ENCODE data around the gene CDC25C. TPM values are rescaled to one million over a fixed set of nuclear protein-coding genes. Genes with fewer than 3 reads are reported as not detected.

The CDC25C gene
- total and polyA plus RNA-seq, 4 donors = 0.49 to 6.9 (median 0.59) TPM; not detected in 1

GRCh38 chr5:138351517-138351916 is 19.9 kb upstream of the CDC25C start:
- H3K27me3 ChIP-seq (ENCODE audit: control insufficient read depth in 4 of 4, insufficient read depth in 4 of 4, low read length in 3 of 4) = no peaks in the 10 kb centered on the region
- no peaks in the 10 kb centered on the region for H3K9me3 ChIP-seq (ENCODE audit: control insufficient read depth in 4 of 4, low read length in 3 of 4)
- TF ChIP-seq HNF4A (conservative IDR thresholded peaks at IDR 0.05) (no peak), YY1 (IDR thresholded peaks at IDR 0.05) (no peak), GABPA (IDR thresholded peaks at IDR 0.05 in 1 of 2, conservative IDR thresholded peaks at IDR 0.05 in 1 of 2) (no peak), HNF4G (IDR thresholded peaks at IDR 0.05) (no peak), TAF1 (conservative IDR thresholded peaks at IDR 0.05) (no peak), CTCF (IDR thresholded peaks at IDR 0.05; ENCODE audit: low read depth, low read length, missing input control) (no peak)
- TF ChIP-seq, protein P1, sequence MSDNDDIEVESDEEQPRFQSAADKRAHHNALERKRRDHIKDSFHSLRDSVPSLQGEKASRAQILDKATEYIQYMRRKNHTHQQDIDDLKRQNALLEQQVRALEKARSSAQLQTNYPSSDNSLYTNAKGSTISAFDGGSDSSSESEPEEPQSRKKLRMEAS (IDR thresholded peaks at IDR 0.05) = no peak
- TF ChIP-seq, protein P2, sequence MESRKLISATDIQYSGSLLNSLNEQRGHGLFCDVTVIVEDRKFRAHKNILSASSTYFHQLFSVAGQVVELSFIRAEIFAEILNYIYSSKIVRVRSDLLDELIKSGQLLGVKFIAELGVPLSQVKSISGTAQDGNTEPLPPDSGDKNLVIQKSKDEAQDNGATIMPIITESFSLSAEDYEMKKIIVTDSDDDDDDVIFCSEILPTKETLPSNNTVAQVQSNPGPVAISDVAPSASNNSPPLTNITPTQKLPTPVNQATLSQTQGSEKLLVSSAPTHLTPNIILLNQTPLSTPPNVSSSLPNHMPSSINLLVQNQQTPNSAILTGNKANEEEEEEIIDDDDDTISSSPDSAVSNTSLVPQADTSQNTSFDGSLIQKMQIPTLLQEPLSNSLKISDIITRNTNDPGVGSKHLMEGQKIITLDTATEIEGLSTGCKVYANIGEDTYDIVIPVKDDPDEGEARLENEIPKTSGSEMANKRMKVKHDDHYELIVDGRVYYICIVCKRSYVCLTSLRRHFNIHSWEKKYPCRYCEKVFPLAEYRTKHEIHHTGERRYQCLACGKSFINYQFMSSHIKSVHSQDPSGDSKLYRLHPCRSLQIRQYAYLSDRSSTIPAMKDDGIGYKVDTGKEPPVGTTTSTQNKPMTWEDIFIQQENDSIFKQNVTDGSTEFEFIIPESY (IDR thresholded peaks at IDR 0.05) = no peak
- TF ChIP-seq, protein P3, sequence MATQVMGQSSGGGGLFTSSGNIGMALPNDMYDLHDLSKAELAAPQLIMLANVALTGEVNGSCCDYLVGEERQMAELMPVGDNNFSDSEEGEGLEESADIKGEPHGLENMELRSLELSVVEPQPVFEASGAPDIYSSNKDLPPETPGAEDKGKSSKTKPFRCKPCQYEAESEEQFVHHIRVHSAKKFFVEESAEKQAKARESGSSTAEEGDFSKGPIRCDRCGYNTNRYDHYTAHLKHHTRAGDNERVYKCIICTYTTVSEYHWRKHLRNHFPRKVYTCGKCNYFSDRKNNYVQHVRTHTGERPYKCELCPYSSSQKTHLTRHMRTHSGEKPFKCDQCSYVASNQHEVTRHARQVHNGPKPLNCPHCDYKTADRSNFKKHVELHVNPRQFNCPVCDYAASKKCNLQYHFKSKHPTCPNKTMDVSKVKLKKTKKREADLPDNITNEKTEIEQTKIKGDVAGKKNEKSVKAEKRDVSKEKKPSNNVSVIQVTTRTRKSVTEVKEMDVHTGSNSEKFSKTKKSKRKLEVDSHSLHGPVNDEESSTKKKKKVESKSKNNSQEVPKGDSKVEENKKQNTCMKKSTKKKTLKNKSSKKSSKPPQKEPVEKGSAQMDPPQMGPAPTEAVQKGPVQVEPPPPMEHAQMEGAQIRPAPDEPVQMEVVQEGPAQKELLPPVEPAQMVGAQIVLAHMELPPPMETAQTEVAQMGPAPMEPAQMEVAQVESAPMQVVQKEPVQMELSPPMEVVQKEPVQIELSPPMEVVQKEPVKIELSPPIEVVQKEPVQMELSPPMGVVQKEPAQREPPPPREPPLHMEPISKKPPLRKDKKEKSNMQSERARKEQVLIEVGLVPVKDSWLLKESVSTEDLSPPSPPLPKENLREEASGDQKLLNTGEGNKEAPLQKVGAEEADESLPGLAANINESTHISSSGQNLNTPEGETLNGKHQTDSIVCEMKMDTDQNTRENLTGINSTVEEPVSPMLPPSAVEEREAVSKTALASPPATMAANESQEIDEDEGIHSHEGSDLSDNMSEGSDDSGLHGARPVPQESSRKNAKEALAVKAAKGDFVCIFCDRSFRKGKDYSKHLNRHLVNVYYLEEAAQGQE (IDR thresholded peaks at IDR 0.05) = no peak
- peaks cover 4 to 20% (median 18%) of the 10 kb centered on the region in 4 donors for H3K4me1 ChIP-seq (ENCODE audit: control insufficient read depth in 4 of 4, insufficient read depth in 4 of 4, low read length in 3 of 4)
- H3K36me3 ChIP-seq (ENCODE audit: control insufficient read depth in 4 of 4, insufficient read depth in 3 of 4, low read depth in 1 of 4, low read length in 3 of 4) = peaks cover 7 to 14% (median 9%) of the 10 kb centered on the region in 4 donors
- H3K27ac ChIP-seq (ENCODE audit: low read depth in 1 of 2, low read length in 2 of 2) = no peak overlapping the region
- no peak overlapping the region for H3K4me3 ChIP-seq (ENCODE audit: low read depth in 1 of 3, low read length in 3 of 3)
- H3K9ac ChIP-seq (ENCODE audit: low read depth in 1 of 2, low read length in 2 of 2) = no peak overlapping the region
- no peak for DNase-seq (ENCODE audit: low spot score)

GRCh38 chr5:138351056-138351455 is 19.5 kb upstream of the CDC25C start:
- WGBS = 94% methylated on average over 1 of the region's 1 CpG
- Histone ChIP-seq H3K27me3 (ENCODE audit: control insufficient read depth in 4 of 4, insufficient read depth in 4 of 4, low read length in 3 of 4) (no peaks in the 10 kb centered on the region), H3K36me3 (ENCODE audit: control insufficient read depth in 4 of 4, insufficient read depth in 3 of 4, low read depth in 1 of 4, low read length in 3 of 4) (peaks cover 8 to 17% (median 10%) of the 10 kb centered on the region in 4 donors), H3K27ac (ENCODE audit: low read depth in 1 of 2, low read length in 2 of 2) (no peak overlapping the region), H3K9me3 (ENCODE audit: control insufficient read depth in 4 of 4, low read length in 3 of 4) (no peaks in the 10 kb centered on the region), H3K9ac (ENCODE audit: low read depth in 1 of 2, low read length in 2 of 2) (no peak overlapping the region), H3K4me1 (ENCODE audit: control insufficient read depth in 4 of 4, insufficient read depth in 4 of 4, low read length in 3 of 4) (peaks cover 4 to 20% (median 18%) of the 10 kb centered on the region in 4 donors), H3K4me3 (ENCODE audit: low read depth in 1 of 3, low read length in 3 of 3) (no peak overlapping the region)
- DNase-seq (ENCODE audit: low spot score) = no peak
- TF ChIP-seq SP1 (IDR thresholded peaks at IDR 0.05) (no peak), JUND (IDR thresholded peaks at IDR 0.05) (no peak), RAD21 (IDR thresholded peaks at IDR 0.05) (no peak), CTCF (IDR thresholded peaks at IDR 0.05; ENCODE audit: low read depth, low read length, missing input control) (no peak), NR2F2 (IDR thresholded peaks at IDR 0.05) (no peak), TAF1 (conservative IDR thresholded peaks at IDR 0.05) (no peak), EGR1 (IDR thresholded peaks at IDR 0.05; ENCODE audit: low read depth in 2 of 2) (no peak), GABPA (IDR thresholded peaks at IDR 0.05 in 1 of 2, conservative IDR thresholded peaks at IDR 0.05 in 1 of 2) (no peak), FOXA1 (IDR thresholded peaks at IDR 0.05) (no peak)
- TF ChIP-seq, protein P3 (IDR thresholded peaks at IDR 0.05) = no peak
- TF ChIP-seq, protein P2 (IDR thresholded peaks at IDR 0.05) = no peak
- TF ChIP-seq, protein P1 (IDR thresholded peaks at IDR 0.05) = no peak

Data from liver (tissue), 9 donors.